ENCODE results near the gene MAPKAPK2. TPM values are rescaled to one million over a fixed set of nuclear protein-coding genes. Genes with fewer than 3 reads are reported as not detected.

MAPKAPK2 gene
- total RNA-seq, 1 experiment from 2014 or later: 96.8 TPM

DNA sequence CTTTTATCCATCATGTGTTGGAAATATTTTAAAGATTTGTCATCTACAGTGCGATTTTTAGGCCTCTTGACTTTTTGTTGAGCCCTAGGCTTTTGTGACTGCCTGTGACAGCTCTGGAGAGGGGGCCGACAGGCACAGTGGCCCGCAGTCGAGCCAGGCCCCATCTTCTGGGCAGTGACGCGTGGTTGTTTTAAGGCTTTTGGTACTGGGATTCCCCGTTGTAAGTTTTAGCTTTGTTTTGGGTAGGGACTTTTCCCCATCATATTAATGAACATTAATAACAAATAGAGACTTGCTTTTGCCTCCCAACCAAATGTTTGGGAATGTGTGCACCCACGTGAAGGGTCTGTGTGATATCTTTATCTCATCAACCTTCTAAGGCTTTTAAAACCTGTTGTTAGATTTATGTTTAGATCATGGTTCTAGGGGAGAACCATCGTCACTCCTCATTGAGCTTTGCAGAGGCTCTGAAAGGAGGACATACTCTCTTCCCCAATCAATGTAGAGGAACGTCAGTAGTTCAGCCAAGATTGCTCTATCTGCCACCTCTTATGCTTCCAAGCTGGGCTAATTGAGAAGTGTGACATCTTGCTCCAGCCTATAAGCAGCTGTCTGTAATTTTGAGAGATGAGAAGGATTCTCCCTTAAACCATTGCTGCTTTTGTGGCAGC lies 34.6 kb downstream of the MAPKAPK2 start:
- Mint-ChIP-seq H3K9me3 (ENCODE audit: unreplicated experiment) (no peaks in the 10 kb centered on the region), H3K4me1 (ENCODE audit: low read depth, unreplicated experiment) (peaks cover 41% of the 10 kb centered on the region), H3K4me3 (ENCODE audit: unreplicated experiment) (no peak overlapping the region), H3K36me3 (ENCODE audit: insufficient read depth, unreplicated experiment) (peaks cover 5% of the 10 kb centered on the region), H3K27me3 (ENCODE audit: insufficient read depth, unreplicated experiment) (no peaks in the 10 kb centered on the region), H3K27ac (ENCODE audit: unreplicated experiment) (no peak overlapping the region)
- no peak for DNase-seq
- intact Hi-C loops (cut with micrococcal nuclease; ENCODE audit: unreplicated experiment): no loop called here
- Histone ChIP-seq H3K27me3 (replicated peaks; ENCODE audit: control insufficient read depth, insufficient read depth, low read length) (no peaks in the 10 kb centered on the region), H3K4me1 (peaks cover 21% of the 10 kb centered on the region), H3K36me3 (ENCODE audit: control insufficient read depth, insufficient read depth, low read length) (no peaks in the 10 kb centered on the region), H3K4me3 (ENCODE audit: low read depth, low read length) (no peak overlapping the region), H3K9me3 (no peaks in the 10 kb centered on the region)
- BruUV-seq (replicated peaks): no TSS peak
- ChIA-PET POLR2A (no interaction called here), CTCF (interaction anchor here (0.9 kb wide), 1 partner anchor 10 kb away, joined by 3 read pairs; no protein-coding TSS in a partner anchor)
- TF ChIP-seq, protein P1, sequence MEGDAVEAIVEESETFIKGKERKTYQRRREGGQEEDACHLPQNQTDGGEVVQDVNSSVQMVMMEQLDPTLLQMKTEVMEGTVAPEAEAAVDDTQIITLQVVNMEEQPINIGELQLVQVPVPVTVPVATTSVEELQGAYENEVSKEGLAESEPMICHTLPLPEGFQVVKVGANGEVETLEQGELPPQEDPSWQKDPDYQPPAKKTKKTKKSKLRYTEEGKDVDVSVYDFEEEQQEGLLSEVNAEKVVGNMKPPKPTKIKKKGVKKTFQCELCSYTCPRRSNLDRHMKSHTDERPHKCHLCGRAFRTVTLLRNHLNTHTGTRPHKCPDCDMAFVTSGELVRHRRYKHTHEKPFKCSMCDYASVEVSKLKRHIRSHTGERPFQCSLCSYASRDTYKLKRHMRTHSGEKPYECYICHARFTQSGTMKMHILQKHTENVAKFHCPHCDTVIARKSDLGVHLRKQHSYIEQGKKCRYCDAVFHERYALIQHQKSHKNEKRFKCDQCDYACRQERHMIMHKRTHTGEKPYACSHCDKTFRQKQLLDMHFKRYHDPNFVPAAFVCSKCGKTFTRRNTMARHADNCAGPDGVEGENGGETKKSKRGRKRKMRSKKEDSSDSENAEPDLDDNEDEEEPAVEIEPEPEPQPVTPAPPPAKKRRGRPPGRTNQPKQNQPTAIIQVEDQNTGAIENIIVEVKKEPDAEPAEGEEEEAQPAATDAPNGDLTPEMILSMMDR (IDR thresholded peaks at IDR 0.05; ENCODE audit: insufficient read depth in 1 of 2, low read depth in 1 of 2, low read length in 1 of 2, severe bottlenecking in 1 of 2, unreplicated experiment in 1 of 2): no peak

DNA sequence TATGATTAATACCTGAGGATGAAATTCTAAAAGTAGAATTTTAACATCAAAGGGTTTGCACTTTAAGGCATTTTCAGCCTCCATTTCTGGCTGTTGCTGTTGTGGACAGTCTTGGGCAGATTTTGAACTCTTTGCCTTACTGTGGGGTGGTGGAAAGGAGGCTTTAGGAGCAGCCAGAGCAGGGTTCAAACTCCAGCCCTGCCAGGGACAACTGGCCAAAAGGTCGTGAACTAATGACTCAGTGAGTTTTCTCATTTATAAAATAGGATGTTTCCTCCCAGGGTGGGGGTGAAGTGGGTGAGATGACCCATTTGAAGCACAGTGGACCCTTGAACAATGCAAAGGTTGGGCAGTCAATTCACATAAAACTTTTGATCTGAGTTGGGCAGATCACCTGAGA lies 36.7 kb downstream of the MAPKAPK2 start:
- intact Hi-C loops (cut with micrococcal nuclease; ENCODE audit: unreplicated experiment): loop anchor here (5.0 kb wide), 1 partner anchor 89 kb away; no protein-coding TSS in a partner anchor
- H3K27me3 Mint-ChIP-seq (ENCODE audit: insufficient read depth, unreplicated experiment): no peaks in the 10 kb centered on the region
- BruUV-seq (replicated peaks): no TSS peak

DNA sequence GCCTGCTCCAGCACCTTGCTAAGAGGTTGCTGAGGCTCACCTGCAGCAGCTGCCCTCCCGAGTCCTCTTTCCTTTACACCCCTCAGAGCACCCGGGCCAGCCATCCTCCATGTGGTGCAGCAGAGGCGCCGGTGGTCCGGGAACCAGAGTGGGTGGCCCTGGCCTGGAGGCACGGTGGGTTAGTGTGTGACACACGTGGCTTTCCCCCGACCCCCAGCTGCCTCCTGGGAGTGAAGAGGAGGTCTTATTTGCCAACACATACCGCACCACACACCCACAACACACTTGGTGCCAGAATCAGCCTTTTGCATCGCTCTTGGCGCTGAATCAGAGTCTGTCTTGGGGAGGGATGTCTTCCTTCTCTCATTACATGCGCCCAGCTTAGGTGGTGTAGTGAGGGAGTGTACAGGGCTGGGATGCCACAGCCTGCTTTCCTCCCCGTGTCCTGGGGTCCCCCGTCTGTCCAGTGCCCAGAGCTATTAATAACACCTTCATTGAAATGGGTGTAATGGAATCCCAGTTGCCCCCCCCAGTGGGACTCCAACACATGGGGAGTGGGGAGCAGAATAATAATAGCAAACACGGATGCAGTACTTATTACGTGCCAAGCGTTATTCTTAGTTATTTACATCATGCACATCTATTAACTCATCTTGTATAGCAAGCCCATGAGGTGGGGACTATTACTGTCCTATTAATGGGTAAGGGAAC lies 38.2 kb downstream of the MAPKAPK2 start:
- peak overlapping the region; percentile 4 for H3K4me3 Mint-ChIP-seq (ENCODE audit: unreplicated experiment)

More for the DNA sequence above, 36.7 kb downstream of the MAPKAPK2 start:
- Mint-ChIP-seq H3K36me3 (ENCODE audit: insufficient read depth, unreplicated experiment) (peaks cover 5% of the 10 kb centered on the region), H3K4me1 (ENCODE audit: low read depth, unreplicated experiment) (peaks cover 31% of the 10 kb centered on the region), H3K9me3 (ENCODE audit: unreplicated experiment) (no peaks in the 10 kb centered on the region), H3K27ac (ENCODE audit: unreplicated experiment) (no peak overlapping the region), H3K4me3 (ENCODE audit: unreplicated experiment) (no peak overlapping the region)
- no peaks in the 10 kb centered on the region for H3K9me3 ChIP-seq
- H3K4me3 ChIP-seq (ENCODE audit: low read depth, low read length): no peak overlapping the region
- ChIA-PET POLR2A (no interaction called here), CTCF (no interaction called here)
- no peak for DNase-seq
- H3K27me3 ChIP-seq (replicated peaks; ENCODE audit: control insufficient read depth, insufficient read depth, low read length): no peaks in the 10 kb centered on the region
- H3K36me3 ChIP-seq (ENCODE audit: control insufficient read depth, insufficient read depth, low read length): no peaks in the 10 kb centered on the region
- TF ChIP-seq, protein P1 (IDR thresholded peaks at IDR 0.05; ENCODE audit: insufficient read depth in 1 of 2, low read depth in 1 of 2, low read length in 1 of 2, severe bottlenecking in 1 of 2, unreplicated experiment in 1 of 2): no peak
- peaks cover 21% of the 10 kb centered on the region for H3K4me1 ChIP-seq

More for the DNA sequence above, 38.2 kb downstream of the MAPKAPK2 start:
- CTCF ChIA-PET: no interaction called here
- no peak overlapping the region for H3K4me3 ChIP-seq (ENCODE audit: low read depth, low read length)
- no TSS peak for BruUV-seq (replicated peaks)
- TF ChIP-seq, protein P1 (IDR thresholded peaks at IDR 0.05; ENCODE audit: insufficient read depth in 1 of 2, low read depth in 1 of 2, low read length in 1 of 2, severe bottlenecking in 1 of 2, unreplicated experiment in 1 of 2): no peak
- no peaks in the 10 kb centered on the region for H3K27me3 ChIP-seq (replicated peaks; ENCODE audit: control insufficient read depth, insufficient read depth, low read length)
- Mint-ChIP-seq H3K4me1 (ENCODE audit: low read depth, unreplicated experiment) (peaks cover 31% of the 10 kb centered on the region), H3K27ac (ENCODE audit: unreplicated experiment) (peak overlapping the region; percentile 59), H3K9me3 (ENCODE audit: unreplicated experiment) (no peaks in the 10 kb centered on the region), H3K36me3 (ENCODE audit: insufficient read depth, unreplicated experiment) (peaks cover 5% of the 10 kb centered on the region), H3K27me3 (ENCODE audit: insufficient read depth, unreplicated experiment) (no peaks in the 10 kb centered on the region)
- no peaks in the 10 kb centered on the region for H3K9me3 ChIP-seq
- H3K36me3 ChIP-seq (ENCODE audit: control insufficient read depth, insufficient read depth, low read length): no peaks in the 10 kb centered on the region
- H3K4me1 ChIP-seq: peaks cover 21% of the 10 kb centered on the region
- POLR2A ChIA-PET: no interaction called here
- DNase-seq: no peak
- intact Hi-C loops (cut with micrococcal nuclease; ENCODE audit: unreplicated experiment): loop anchor here (5.0 kb wide), 1 partner anchor 91 kb away; no protein-coding TSS in a partner anchor
